ENCODE measurements around the gene PRR20D. TPM values are rescaled to one million over a fixed set of nuclear protein-coding genes. Genes with fewer than 3 reads are reported as not detected.

The PRR20D gene
- total and polyA plus RNA-seq, 10 of the 15 experiments (the other 5 are each of a cell fraction or from before 2014, with no cell fraction given) = not detected

GRCh38 chr13:57136093-57136492 is 24.3 kb upstream of the PRR20D start:
- intact Hi-C loops (cut with micrococcal nuclease; ENCODE audit: unreplicated experiment) = no loop called here
- CTCF ChIA-PET = no interaction called here
- H3K4me2 ChIP-seq (ENCODE audit: control insufficient read depth, insufficient read depth) = no peak overlapping the region
- DNase-seq (ENCODE audit: low read depth, low spot score) = no peak
- H3K4me1 ChIP-seq (ENCODE audit: control insufficient read depth, insufficient read depth, low read length) = no peaks in the 10 kb centered on the region
- H3K27me3 ChIP-seq (replicated peaks in 1 of 2; ENCODE audit: control insufficient read depth in 2 of 2, insufficient read depth in 2 of 2, low read length in 1 of 2) = no peaks in the 10 kb centered on the region
- H3K9me3 ChIP-seq (replicated peaks; ENCODE audit: control insufficient read depth, insufficient read depth, low read length) = no peaks in the 10 kb centered on the region; the same call in 2 of the 3 replicates
- no peak overlapping the region for H3K9ac ChIP-seq (ENCODE audit: control insufficient read depth, insufficient read depth, low read length)
- H2AFZ ChIP-seq (ENCODE audit: control insufficient read depth, low read depth, low read length) = no peak overlapping the region
- H3K79me2 ChIP-seq (ENCODE audit: control insufficient read depth, insufficient read depth, low read length) = no peaks in the 10 kb centered on the region
- POLR2A ChIA-PET = no interaction called here
- no peak for FAIRE-seq
- RAD21 ChIA-PET (ENCODE audit: unreplicated experiment) = no interaction called here
- no peak for ATAC-seq
- in situ Hi-C loops (cut with MboI) = no loop called here
- H3K27ac ChIP-seq (ENCODE audit: control insufficient read depth, insufficient read depth) = no peak overlapping the region
- no peak overlapping the region for H3K4me3 ChIP-seq
- TF ChIP-seq MXI1 (IDR thresholded peaks at IDR 0.05; ENCODE audit: low read depth, low read length) (no peak), EED (IDR thresholded peaks at IDR 0.05; ENCODE audit: low read depth) (no peak), ZNF24 (IDR thresholded peaks at IDR 0.05) (no peak), NBN (IDR thresholded peaks at IDR 0.05) (no peak), FOS (IDR thresholded peaks at IDR 0.05; ENCODE audit: borderline replicate concordance, extremely low read depth, insufficient read length) (no peak), CHD2 (IDR thresholded peaks at IDR 0.05; ENCODE audit: borderline replicate concordance, low read depth, low read length) (no peak), ESRRA (IDR thresholded peaks at IDR 0.05; ENCODE audit: low read length) (no peak), NFYA (IDR thresholded peaks at IDR 0.05; ENCODE audit: borderline replicate concordance, low read depth, low read length) (no peak), IRF4 (IDR thresholded peaks at IDR 0.05; ENCODE audit: low read depth, low read length) (no peak), SUZ12 (IDR thresholded peaks at IDR 0.05; ENCODE audit: unreplicated experiment) (no peak), NKRF (conservative IDR thresholded peaks at IDR 0.05) (no peak), ETV6 (conservative IDR thresholded peaks at IDR 0.05 in 1 of 2, IDR thresholded peaks at IDR 0.05 in 1 of 2; ENCODE audit: borderline replicate concordance in 1 of 2, low read depth in 1 of 2) (no peak), CEBPB (IDR thresholded peaks at IDR 0.05; ENCODE audit: borderline replicate concordance in 1 of 2, low read depth in 2 of 2, low read length in 2 of 2) (no peak), RAD21 (IDR thresholded peaks at IDR 0.05; ENCODE audit: insufficient read depth, low read depth, low read length) (no peak), NR2C2 (IDR thresholded peaks at IDR 0.05; ENCODE audit: borderline replicate concordance, control insufficient read depth, insufficient read length, low read depth) (no peak), ZBTB40 (IDR thresholded peaks at IDR 0.05; ENCODE audit: borderline replicate concordance) (no peak), ZBTB33 (IDR thresholded peaks at IDR 0.05) (no peak)
- H4K20me1 ChIP-seq (ENCODE audit: control insufficient read depth, insufficient read depth) = no peaks in the 10 kb centered on the region
- WGBS (ENCODE audit: insufficient coverage, insufficient replicate concordance, low lambda C conversion rate, missing lambda C conversion rate) = 0% methylated on average over 2 of the region's 2 CpGs
- no TSS peak for BruUV-seq (replicated peaks)
- SMC1A ChIA-PET (ENCODE audit: uncharacterized antibody, unreplicated experiment) = no interaction called here
- H3K36me3 ChIP-seq (ENCODE audit: control insufficient read depth in 2 of 2, insufficient read depth in 2 of 2, low read length in 1 of 2) = no peaks in the 10 kb centered on the region

All from GM12878 (cell line).